SJSA1 (cell line): ENCODE results near the gene SMAD6. TPM values are rescaled to one million over a fixed set of nuclear protein-coding genes. Genes with fewer than 3 reads are reported as not detected.
A peak's percentile ranks its signal among the peaks of the same experiment; 100 is the strongest.

Experiments used
- DNase-seq, 2 experiments: peaks; one replicate each; pipeline ENCODE4 v3.0.0-alpha.2; 2015 to 2020; ENCODE audit warnings: low spot score in 2 of 2, low read depth in 1 of 2
- H3K27ac ChIP-seq: fragments of 250-450 bp; sonication (Bioruptor Pico); 2 replicates; pipeline ENCODE4 v1.5.1; 2020; ENCODE audit warnings: mild to moderate bottlenecking, moderate library complexity
- H3K27me3 ChIP-seq: fragments of 250-450 bp; sonication (Bioruptor Pico); replicated peaks from 2 replicates; pipeline ENCODE4 v1.5.1; 2020; ENCODE audit warnings: mild to moderate bottlenecking, moderate library complexity
- H3K36me3 ChIP-seq: fragments of 250-450 bp; sonication (Bioruptor Pico); 2 replicates; pipeline ENCODE4 v1.5.1; 2020; ENCODE audit warnings: mild to moderate bottlenecking
- H3K4me1 ChIP-seq: fragments of 250-450 bp; sonication (Bioruptor Pico); replicated peaks from 2 replicates; pipeline ENCODE4 v1.6.1; 2021; ENCODE audit warnings: mild to moderate bottlenecking
- H3K4me3 ChIP-seq: fragments of 250-450 bp; sonication (Bioruptor Pico); 2 replicates; pipeline ENCODE4 v1.5.1; 2020; ENCODE audit warnings: mild to moderate bottlenecking
- H3K9me3 ChIP-seq: fragments of 250-450 bp; sonication (Bioruptor Pico); replicated peaks from 2 replicates; pipeline ENCODE4 v1.5.1; 2020; ENCODE audit warnings: mild to moderate bottlenecking
- total RNA-seq: library from RNA; depleted of rRNA; stranded (reverse); fragments of >200 nt; shearing (Covaris generic); gene quantifications from 2 replicates; pipeline ENCODE4 v1.2.3, GENCODE V29; 2014

SMAD6 gene
- total RNA-seq, 1 experiment from 2014 or later, result 46.4 TPM

DNA sequence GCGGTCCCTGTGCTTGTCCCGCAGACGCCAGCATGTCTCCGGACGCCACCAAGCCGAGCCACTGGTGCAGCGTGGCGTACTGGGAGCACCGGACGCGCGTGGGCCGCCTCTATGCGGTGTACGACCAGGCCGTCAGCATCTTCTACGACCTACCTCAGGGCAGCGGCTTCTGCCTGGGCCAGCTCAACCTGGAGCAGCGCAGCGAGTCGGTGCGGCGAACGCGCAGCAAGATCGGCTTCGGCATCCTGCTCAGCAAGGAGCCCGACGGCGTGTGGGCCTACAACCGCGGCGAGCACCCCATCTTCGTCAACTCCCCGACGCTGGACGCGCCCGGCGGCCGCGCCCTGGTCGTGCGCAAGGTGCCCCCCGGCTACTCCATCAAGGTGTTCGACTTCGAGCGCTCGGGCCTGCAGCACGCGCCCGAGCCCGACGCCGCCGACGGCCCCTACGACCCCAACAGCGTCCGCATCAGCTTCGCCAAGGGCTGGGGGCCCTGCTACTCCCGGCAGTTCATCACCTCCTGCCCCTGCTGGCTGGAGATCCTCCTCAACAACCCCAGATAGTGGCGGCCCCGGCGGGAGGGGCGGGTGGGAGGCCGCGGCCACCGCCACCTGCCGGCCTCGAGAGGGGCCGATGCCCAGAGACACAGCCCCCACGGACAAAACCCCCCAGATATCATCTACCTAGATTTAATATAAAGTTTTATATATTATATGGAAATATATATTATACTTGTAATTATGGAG is 79.1 kb downstream of the SMAD6 start:
- no peak overlapping the region for H3K4me3 ChIP-seq
- no peaks in the 10 kb centered on the region for H3K27me3 ChIP-seq
- H3K36me3 ChIP-seq, result peaks cover 49% of the 10 kb centered on the region
- no peak overlapping the region for H3K27ac ChIP-seq
- H3K9me3 ChIP-seq, result no peaks in the 10 kb centered on the region
- DNase-seq, result no peak
- H3K4me1 ChIP-seq, result peaks cover 79% of the 10 kb centered on the region

- H3K4me1 ChIP-seq, result peaks cover 80% of the 10 kb centered on the region
- no peaks in the 10 kb centered on the region for H3K9me3 ChIP-seq
- H3K4me3 ChIP-seq, result no peak overlapping the region
- H3K27me3 ChIP-seq, result no peaks in the 10 kb centered on the region
- no peak for DNase-seq
- no peak overlapping the region for H3K27ac ChIP-seq
- peaks cover 49% of the 10 kb centered on the region for H3K36me3 ChIP-seq
Measured at GRCh38 chr15:66782785-66783184, 80.7 kb downstream of the SMAD6 start.

DNA sequence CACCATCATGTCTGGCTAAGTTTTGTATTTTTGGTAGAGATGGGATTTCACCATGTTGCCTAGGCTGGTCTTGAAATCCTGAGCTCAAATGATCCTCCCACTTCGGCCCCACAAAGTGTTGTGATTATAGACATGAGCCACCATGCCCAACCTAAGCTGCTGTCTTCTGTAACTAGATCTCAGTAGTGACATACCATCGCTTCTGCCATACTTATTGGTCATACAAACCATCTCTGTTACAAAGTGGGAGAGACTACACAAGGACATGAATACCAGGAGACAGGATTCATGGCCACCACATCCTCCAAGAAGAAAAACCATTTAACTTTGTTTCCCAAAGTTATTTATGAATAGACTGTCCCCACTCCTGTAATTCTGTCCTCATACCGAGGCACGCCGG is 81.3 kb downstream of the SMAD6 start:
- no peaks in the 10 kb centered on the region for H3K27me3 ChIP-seq
- peak overlapping the region; percentile 74 for H3K27ac ChIP-seq
- no peaks in the 10 kb centered on the region for H3K9me3 ChIP-seq
- H3K36me3 ChIP-seq, result peaks cover 49% of the 10 kb centered on the region
- DNase-seq, result no peak
- H3K4me3 ChIP-seq, result no peak overlapping the region
- H3K4me1 ChIP-seq, result peaks cover 76% of the 10 kb centered on the region

DNA sequence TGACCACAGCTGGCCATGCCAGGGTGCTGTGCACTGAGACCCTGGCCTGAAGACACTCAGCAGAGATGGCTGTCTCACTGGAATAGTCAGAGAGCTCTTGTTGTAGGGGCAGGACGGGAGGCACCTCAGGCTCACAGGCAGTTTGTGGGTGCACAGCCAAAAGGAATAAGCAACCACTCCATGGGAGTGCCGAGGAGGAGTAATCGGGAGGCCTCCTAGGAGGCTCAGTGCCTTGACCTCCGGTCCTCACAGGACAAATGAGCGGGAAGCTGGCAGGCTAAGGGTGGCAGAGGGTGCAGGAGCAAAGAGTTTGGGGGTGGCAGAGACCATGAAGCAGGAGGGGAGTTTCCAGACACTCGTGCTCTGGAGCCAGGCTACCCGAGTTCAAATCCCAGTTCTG is 81.7 kb downstream of the SMAD6 start:
- Histone ChIP-seq H3K27me3 (no peaks in the 10 kb centered on the region), H3K4me3 (no peak overlapping the region), H3K4me1 (peaks cover 75% of the 10 kb centered on the region), H3K36me3 (peaks cover 45% of the 10 kb centered on the region), H3K9me3 (no peaks in the 10 kb centered on the region), H3K27ac (peak overlapping the region; percentile 74)
- no peak for DNase-seq

DNA sequence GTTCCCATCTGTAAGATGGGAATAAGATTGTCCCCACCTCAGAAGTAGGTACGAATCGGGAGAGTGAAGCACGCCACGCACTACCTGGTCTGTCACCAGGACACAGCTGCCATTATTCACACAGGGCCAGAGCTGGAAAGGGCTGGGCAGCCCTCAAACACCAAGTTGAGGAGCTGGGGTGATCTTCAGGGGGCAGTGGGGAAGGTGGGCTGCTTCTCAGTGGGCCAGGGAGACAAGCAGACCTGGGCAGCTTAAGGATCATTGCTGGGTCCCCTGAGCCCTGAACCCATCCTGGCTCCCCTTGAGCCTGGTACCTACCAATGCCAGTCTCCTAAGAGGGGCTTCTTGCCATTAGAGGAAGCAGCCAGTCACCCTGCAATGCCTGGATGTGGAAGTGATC is 82.1 kb downstream of the SMAD6 start:
- Histone ChIP-seq H3K36me3 (peaks cover 43% of the 10 kb centered on the region), H3K27me3 (no peaks in the 10 kb centered on the region), H3K4me1 (peaks cover 75% of the 10 kb centered on the region), H3K27ac (peak overlapping the region; percentile 74), H3K9me3 (no peaks in the 10 kb centered on the region), H3K4me3 (no peak overlapping the region)
- no peak for DNase-seq

DNA sequence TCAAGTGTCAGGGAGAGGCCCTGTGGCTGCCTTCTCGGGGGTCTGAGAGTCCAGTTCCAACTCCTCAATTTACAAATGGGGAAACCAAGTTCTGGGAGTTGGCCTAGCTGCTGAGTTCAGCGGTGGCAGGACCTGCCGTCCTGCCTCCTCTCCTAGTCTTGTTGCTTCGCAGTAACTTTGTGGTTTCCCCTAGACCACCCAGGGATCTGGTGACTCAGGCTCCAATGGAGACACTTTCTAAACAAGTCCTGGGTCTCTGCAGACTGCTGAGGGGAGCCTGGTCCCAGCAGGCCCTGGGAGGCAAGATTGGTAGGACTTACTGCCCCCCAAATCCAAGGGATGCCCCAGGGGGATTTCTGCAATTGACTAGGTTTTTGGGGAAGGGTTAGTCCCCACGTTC is 83.6 kb downstream of the SMAD6 start:
- peaks cover 34% of the 10 kb centered on the region for H3K36me3 ChIP-seq
- DNase-seq, result peak; percentile 93 to 96
- H3K27me3 ChIP-seq, result no peaks in the 10 kb centered on the region
- peak overlapping the region; percentile 74 for H3K27ac ChIP-seq
- H3K4me1 ChIP-seq, result peaks cover 73% of the 10 kb centered on the region
- H3K9me3 ChIP-seq, result no peaks in the 10 kb centered on the region
- H3K4me3 ChIP-seq, result no peak overlapping the region

DNA sequence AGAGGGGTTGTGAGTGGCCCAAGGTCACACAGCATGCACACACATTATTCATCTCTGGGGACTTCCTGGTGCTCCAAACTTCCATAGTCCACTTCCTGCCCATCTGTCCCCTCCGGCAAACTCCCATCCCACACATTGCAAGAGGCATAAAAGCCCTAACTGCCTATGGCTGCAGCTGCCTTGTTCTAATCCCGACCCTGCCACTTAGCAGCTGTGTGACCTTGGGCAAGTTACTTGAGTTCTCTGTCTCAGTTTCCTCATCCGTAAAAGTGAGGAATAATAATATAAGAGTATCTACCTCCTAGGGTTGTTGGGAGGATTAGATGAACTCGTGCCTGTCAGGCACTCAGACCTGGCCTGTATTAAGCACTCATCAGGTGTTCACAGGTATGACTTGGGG is 84.2 kb downstream of the SMAD6 start:
- H3K27ac ChIP-seq, result peak overlapping the region; percentile 74
- peaks cover 28% of the 10 kb centered on the region for H3K36me3 ChIP-seq
- peaks cover 68% of the 10 kb centered on the region for H3K4me1 ChIP-seq
- no peaks in the 10 kb centered on the region for H3K9me3 ChIP-seq
- no peaks in the 10 kb centered on the region for H3K27me3 ChIP-seq
- H3K4me3 ChIP-seq, result no peak overlapping the region
- DNase-seq, result no peak

DNA sequence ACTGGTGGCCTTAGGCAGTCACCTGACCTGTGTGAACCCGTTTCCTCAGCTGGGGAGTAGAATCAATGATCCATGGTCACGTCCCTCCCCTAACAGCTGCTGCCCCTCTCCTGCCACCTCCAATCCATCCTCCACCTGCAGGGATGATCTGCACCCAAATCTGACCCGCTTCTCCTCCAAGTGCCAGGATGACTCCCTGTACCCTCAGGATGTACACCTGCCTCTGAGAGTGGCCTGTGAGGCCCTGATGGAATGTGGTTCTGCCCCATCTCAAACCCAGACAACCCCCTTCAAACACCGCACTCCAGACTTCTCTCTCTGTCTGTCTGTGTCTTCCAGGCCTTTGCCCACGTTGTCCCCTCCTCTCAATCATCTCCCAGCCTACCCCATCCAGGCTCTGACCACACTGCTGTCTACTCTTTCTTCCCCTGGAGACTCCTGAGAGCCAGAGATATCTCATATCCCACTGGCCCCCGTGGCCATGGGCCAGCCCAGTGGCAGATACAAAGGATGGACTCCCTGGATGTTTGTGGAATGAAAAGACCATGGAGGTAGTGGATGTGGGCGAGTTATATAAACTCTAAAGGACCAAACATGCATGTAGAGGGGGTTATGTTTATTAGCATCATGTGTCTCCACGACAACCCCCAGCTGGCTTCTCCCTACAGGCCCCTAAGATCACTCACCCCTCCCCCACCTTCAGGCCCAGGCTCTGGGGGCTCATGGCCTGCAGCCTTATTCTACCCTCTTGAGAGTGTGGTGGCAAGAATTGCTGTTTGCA is 84.9 kb downstream of the SMAD6 start:
- H3K9me3 ChIP-seq, result no peaks in the 10 kb centered on the region
- peak in 1 of 2 experiments; percentile 63 for DNase-seq
- H3K4me1 ChIP-seq, result peaks cover 68% of the 10 kb centered on the region
- no peak overlapping the region for H3K4me3 ChIP-seq
- peak overlapping the region; percentile 74 for H3K27ac ChIP-seq
- peaks cover 26% of the 10 kb centered on the region for H3K36me3 ChIP-seq
- H3K27me3 ChIP-seq, result no peaks in the 10 kb centered on the region

GRCh38 chr15:66787489-66787871 is 85.4 kb downstream of the SMAD6 start:
- peaks cover 68% of the 10 kb centered on the region for H3K4me1 ChIP-seq
- H3K27ac ChIP-seq, result peak overlapping the region; percentile 74
- H3K27me3 ChIP-seq, result no peaks in the 10 kb centered on the region
- no peaks in the 10 kb centered on the region for H3K9me3 ChIP-seq
- no peak for DNase-seq
- H3K4me3 ChIP-seq, result no peak overlapping the region
- peaks cover 20% of the 10 kb centered on the region for H3K36me3 ChIP-seq

GRCh38 chr15:66788024-66788423 is 86.0 kb downstream of the SMAD6 start:
- H3K4me1 ChIP-seq, result peaks cover 68% of the 10 kb centered on the region
- no peak for DNase-seq
- no peak overlapping the region for H3K4me3 ChIP-seq
- peaks cover 15% of the 10 kb centered on the region for H3K36me3 ChIP-seq
- H3K27me3 ChIP-seq, result no peaks in the 10 kb centered on the region
- H3K9me3 ChIP-seq, result no peaks in the 10 kb centered on the region
- no peak overlapping the region for H3K27ac ChIP-seq

DNA sequence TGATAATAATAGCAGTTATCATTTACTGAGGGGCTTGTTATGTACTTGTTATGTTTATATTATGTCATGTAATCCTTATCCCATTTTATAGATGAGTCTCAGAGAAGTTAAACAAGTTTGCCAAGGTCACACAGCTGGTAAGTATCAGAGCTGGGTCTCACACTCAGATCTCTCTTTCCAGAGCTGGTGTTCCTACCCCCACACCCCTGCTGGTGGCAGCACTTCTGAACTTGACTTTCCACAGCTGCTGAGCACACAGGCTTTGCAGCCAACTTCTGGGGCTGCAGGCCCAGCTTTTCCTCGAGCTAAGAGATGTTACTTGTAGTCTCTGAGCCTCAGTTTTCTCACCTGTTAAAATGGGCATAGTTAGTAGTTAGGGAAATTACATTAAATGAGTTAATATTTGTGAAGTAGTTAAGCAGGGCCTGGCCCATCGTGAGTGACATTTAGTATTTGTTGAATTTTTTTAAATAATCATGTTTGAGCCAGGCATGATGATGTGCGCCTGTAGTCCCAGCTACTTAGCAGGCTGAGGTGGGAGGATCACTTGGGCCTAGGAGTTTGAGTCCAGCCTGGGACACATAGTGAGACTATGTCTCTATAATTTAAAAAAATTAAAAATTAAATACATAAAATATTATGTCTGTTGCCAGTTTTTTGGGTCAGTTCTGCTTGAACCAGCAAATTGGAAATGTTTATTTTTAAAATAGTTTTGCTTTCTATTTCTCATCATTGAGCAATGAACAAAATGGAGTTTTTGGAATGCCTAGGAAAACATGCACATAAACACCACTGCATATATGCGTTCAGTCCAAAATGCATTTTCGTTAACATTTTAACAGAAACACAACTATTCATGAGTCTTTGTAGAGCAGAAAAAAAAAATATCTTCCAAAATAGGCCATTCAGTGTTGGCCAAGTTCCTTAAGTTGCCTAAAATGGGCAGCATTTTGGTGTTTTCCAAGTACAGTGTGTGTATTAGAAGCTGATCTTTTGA is 87.3 kb downstream of the SMAD6 start:
- Histone ChIP-seq H3K4me1 (peaks cover 56% of the 10 kb centered on the region), H3K4me3 (no peak overlapping the region), H3K27ac (peak overlapping the region; percentile 45), H3K9me3 (no peaks in the 10 kb centered on the region), H3K36me3 (peaks cover 3% of the 10 kb centered on the region), H3K27me3 (no peaks in the 10 kb centered on the region)
- peak; percentile 59 to 75 for DNase-seq

- H3K36me3 ChIP-seq, result no peaks in the 10 kb centered on the region
Measured at GRCh38 chr15:66795851-66796250, 93.8 kb downstream of the SMAD6 start.

GRCh38 chr15:66796343-66796742 is 94.3 kb downstream of the SMAD6 start:
- Histone ChIP-seq H3K4me3 (no peak overlapping the region), H3K36me3 (no peaks in the 10 kb centered on the region), H3K27me3 (no peaks in the 10 kb centered on the region), H3K4me1 (peaks cover 35% of the 10 kb centered on the region), H3K27ac (no peak overlapping the region), H3K9me3 (no peaks in the 10 kb centered on the region)
- DNase-seq, result peak in 1 of 2 experiments; percentile 18

More at GRCh38 chr15:66795851-66796250, 93.8 kb downstream of the SMAD6 start:
- peak in 1 of 2 experiments; percentile 32 for DNase-seq
- Histone ChIP-seq H3K27ac (no peak overlapping the region), H3K4me3 (no peak overlapping the region), H3K9me3 (no peaks in the 10 kb centered on the region), H3K4me1 (peaks cover 30% of the 10 kb centered on the region), H3K27me3 (no peaks in the 10 kb centered on the region)
